Activated CD4-positive, alpha-beta T cell treated with anti-CD3 and anti-CD28 coated beads, Interleukin-2, amount 50 U/mL, for 4 hours (primary cell): Measurements from ENCODE around the gene PTCH2.
"Not testable (repeated sequence)": the region's sequence is repeated elsewhere in the genome, so short reads cannot be mapped to it uniquely, and the experiment has no call there.

Experiments used
- DNase-seq, 2 experiments: peaks; one replicate each; pipeline ENCODE4 v3.0.0-alpha.2; 2020

PTCH2 gene

GRCh38 chr1:44839576-44839975, 3.5 kb downstream of the PTCH2 start:
- no peak for DNase-seq

DNA sequence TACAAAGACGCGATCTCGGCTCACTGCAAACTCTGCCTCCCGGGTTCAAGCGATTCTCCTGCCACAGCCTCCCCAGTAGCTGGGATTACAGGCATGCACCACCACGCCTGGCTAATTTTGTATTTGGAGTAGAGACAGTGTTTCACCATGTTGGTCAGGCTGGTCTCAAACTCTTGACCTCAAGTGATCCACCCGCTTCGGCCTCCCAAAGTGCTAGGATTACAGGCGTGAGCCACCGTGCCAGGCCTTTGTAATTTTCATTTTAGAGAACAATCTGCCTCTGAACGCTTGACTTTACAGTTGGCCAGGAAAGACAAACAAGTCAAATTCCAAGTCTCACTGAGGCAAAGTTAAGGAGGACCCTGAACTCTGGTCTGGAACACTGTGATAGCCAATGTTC, 4.8 kb downstream of the PTCH2 start:
- not testable (repeated sequence) for DNase-seq

- peak; percentile 88 to 90 for DNase-seq
Measured at GRCh38 chr1:44835738-44836675, 7.0 kb downstream of the PTCH2 start.

- no peak for DNase-seq
Measured at GRCh38 chr1:44834328-44834727, 8.7 kb downstream of the PTCH2 start.

DNA sequence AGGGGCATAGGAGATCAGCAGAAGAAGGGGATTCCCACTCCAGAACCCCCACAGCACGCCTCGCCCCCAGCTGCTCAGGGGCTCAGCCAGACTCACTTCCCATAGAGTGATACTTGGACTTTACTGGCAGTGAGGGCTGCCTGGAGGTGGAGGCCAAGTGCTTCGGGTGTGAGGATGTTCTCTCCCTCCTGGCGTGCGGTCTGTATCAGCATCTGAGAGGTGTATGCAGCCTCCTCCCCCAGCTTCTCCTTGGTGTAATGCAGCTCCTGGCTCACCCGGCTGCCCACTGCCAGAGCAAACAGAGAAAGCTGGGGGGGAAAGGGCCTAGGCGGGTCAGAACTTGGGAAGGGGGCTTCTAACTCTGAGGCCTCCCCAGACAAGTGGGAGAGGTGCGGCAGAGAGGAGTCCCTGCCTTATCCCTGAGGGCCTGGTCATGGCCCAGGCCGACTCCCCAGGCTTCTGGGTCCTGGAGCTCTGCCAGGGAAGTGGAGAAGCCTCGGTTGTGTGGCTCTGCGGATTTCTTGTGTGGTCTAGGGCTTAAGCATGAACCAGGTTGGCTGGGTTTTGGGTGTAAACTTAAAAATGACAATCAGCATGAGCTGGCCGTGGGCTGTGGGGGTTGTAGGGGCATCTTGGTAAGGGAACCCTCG, 10.9 kb downstream of the PTCH2 start:
- no peak for DNase-seq

DNA sequence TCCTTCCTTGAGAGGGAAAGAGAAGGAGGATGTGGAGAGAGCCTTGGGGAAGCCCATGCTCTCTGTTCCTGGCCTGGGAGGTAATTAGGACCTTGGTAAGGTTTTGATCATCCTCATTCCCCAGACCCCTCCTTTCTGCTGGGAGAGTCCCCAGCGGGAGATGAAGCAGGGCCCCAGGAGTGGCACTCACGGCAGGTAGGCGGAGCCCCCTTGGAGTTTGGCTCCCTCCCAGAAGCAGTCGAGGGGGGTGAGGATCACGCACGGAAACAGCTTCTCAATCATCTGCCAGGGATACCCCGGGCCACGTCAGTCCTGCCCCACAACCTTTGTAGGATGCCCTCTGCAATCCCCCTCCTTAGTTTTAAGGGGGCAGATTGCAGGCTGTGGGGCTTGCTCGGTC, 11.5 kb downstream of the PTCH2 start:
- DNase-seq, result no peak

DNA sequence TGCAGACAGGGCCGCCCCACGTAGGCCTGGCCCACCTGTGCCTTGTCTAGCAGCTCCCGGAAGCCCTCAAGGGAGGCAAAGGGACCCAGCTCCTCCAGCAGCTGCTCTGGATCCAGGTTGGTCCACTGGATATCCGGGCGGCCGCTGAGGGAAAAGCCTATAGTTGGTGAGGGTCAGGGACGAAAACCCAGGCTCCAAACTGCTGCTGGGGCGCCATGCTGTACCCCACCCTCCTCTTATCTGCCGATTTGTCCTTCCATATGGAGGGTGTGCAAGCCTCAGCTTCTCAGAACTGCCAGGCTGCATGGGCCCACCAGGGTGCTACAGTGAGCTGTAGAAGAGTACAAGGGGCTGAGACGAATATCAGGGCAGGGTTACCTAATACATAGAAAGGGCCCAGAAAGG, 12.2 kb downstream of the PTCH2 start:
- no peak for DNase-seq

DNA sequence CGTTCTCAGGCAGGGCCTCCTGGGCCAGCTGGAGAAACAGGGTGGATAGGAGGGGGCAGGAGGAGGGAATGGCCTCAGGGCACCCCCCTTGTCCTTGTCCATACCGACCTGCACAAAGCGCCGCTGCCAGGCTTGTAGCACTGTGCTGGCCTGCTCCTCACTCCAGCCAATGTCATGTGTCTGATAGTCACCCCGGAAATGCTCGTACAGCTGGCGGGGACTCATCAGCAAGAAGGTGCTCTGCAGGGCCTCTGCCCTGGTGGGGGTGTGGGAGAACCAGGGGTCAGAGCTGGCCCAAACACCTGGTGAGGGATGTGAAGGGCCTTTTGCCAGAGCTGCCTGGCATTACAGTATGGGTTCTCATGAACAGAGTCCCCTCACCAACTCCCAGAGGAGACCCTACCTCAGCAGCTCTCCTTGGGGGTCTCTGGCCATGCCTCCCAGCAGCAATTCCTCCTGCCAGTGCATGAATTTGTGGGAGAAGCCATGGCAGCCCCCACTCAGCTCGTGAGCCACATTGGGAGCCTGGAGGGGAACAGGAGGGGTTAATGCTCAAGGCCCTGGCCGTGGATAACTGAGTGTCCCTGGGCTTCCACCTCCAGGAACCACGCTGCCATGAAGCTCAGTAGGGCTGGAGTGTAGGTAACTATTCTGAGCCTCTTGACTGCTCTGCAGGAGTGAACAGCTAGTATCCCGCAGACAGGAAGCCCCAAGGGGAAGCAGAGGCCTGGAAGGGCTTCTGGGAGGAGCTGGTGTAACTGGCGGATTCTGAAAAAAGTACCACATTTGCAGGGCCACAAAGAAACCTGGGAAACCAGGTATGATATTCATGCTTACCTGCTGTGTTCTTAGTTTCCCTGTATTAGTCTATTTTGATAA, 13.3 kb downstream of the PTCH2 start:
- no peak for DNase-seq

- no peak for DNase-seq
Measured at GRCh38 chr1:44828841-44829440, 14.1 kb downstream of the PTCH2 start.

GRCh38 chr1:44828003-44828651, 14.9 kb downstream of the PTCH2 start:
- no peak for DNase-seq

- no peak for DNase-seq
Measured at GRCh38 chr1:44827197-44828002, 15.7 kb downstream of the PTCH2 start.

- DNase-seq, result no peak
Measured at GRCh38 chr1:44826375-44827196, 16.5 kb downstream of the PTCH2 start.

GRCh38 chr1:44824392-44824791, 18.7 kb downstream of the PTCH2 start:
- DNase-seq, result not testable (repeated sequence)

GRCh38 chr1:44822981-44823451, 20.0 kb downstream of the PTCH2 start:
- DNase-seq, result no peak

- no peak for DNase-seq
Measured at GRCh38 chr1:44822131-44822701, 20.8 kb downstream of the PTCH2 start.

DNA sequence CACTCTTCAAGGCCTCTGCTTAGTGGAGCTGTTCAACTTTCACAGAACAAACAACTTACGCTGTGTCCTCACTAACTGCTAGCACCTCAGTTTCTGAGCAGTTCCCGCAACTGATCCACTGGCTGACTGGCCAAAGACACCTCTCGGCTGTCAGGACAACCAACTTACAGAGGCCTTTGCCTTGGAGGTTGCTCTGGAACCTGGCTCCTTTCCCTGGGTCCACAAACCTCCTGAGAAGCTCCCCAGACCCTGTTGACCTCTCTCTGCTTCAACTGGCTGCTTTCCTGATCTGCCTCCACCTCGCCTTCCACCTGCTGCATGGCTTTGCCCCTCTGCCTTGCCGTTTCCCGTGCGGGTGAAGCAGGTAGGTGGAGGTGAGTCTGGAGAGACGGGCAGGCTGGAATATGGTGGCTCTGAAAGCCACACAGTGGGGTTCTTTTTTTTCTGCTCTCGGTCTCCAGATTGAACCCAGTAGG, 21.8 kb downstream of the PTCH2 start:
- no peak for DNase-seq

- DNase-seq, result no peak
Measured at GRCh38 chr1:44820328-44821239, 22.5 kb downstream of the PTCH2 start.

DNA sequence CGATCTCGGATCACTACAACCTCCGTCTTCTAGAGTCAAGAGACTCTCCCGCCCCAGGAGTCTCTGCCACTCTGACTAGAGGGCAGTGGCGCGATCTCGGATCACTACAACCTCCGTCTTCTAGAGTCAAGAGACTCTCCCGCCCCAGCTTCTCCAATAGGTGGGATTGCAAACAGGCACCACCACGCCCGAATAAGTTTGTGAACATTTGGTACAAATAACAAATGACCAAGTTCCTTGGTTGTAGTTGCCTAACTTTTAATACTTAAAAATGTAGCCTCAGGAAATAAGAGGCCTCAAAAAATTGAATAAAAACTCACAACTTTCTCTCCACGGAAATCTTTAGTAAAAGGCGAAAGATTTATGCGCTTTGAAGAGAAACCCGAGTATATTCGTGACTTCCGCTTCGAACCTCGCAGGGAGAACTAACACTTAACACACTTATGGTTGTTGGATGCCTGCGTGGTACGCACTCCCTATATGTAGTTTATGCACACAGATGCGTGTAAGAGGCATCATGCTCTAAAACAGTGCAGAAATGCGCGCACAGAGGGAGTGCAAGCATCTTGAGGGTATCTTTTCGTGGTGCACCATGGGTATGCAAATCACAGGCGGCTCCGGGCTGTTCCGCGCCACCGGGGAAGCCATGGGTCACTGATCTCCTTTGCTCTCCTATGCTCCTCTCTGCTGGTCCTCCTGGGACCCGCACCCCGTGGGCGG, 23.3 kb downstream of the PTCH2 start:
- peak; percentile 64 to 70 for DNase-seq
